ENCODE results near the gene VPS4A.
A peak's percentile ranks its signal among the peaks of the same experiment; 100 is the strongest.
"Not testable (repeated sequence)": the region's sequence is repeated elsewhere in the genome, so short reads cannot be mapped to it uniquely, and the experiment has no call there.

VPS4A gene

DNA sequence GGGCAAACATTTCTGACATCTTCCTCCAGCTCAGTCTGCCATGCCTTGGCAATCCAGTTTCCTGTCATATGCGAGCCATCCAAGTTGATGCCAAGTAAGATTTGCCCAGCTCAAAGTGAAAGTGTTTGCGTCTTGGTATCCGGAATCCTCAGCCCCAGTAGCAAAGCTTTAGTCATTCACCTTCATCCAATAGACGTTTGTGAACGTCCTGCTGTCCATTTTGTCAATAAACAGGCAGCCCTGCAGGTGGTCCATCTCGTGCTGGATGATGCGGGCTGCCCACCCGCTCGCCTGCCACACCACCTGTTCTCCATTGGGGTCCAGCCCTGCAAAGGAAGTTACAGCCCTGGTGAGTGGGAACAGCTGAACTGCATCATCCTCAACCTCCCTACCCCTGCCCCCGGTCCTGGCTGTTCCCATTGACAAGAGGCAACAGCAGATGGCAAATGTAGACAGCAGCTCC, 17.7 kb downstream of the VPS4A start:
- DNase-seq = peak; percentile 34

DNA sequence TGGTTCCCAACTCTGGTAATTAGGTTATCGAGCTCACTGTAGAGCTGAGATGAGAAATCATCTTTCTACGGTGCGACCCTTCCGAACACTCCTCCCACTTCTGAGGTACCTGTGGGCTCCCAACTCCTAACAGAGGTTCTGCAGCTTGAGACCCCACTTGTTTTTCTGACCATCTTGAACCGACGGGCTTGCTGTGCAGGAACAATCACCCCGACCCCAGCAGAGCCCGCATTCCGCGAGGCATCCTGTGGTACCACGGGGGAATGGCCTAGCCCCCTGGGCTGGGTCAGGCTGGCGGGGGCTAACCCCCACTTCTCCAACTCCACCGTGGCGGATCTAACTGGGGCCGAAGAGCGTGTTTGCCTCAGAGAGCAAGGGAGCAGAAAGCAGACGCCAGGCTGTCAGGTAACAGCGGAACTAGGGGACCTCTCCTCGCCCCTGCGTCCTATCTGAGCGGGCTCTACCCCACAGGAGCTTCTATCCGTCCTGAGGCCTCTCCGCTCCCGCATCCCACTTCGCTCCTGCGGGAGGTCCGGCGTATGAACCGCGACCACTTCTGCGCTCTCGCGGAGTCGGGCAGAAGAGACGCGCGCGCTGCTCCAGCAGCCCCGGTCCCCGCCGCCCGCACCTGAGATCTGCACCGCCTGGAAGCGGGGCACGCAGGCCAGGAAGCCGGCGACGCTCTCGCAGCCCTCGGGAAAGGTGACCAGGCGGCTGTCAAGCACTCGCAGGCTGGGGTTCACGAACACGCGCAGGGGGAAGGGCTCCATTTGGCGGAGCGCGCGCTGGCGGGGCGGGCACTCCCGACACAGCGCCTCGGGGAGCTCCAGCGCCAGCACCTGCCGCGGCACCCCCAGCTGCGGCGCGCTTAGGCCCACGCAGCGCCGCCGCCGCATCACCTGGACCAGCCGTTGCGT, 18.5 kb downstream of the VPS4A start:
- no peak for DNase-seq

- DNase-seq = peak; percentile 95
Observed at GRCh38 chr16:69330286-69331109, 19.3 kb downstream of the VPS4A start, which contains the start of gene PDF. Gene PDF (minus strand): TSS chr16:69330588. CDS start chr16:69330570, 18 bp downstream.

- no peak for DNase-seq
Observed at GRCh38 chr16:69334696-69335095, 23.5 kb downstream of the VPS4A start.

DNA sequence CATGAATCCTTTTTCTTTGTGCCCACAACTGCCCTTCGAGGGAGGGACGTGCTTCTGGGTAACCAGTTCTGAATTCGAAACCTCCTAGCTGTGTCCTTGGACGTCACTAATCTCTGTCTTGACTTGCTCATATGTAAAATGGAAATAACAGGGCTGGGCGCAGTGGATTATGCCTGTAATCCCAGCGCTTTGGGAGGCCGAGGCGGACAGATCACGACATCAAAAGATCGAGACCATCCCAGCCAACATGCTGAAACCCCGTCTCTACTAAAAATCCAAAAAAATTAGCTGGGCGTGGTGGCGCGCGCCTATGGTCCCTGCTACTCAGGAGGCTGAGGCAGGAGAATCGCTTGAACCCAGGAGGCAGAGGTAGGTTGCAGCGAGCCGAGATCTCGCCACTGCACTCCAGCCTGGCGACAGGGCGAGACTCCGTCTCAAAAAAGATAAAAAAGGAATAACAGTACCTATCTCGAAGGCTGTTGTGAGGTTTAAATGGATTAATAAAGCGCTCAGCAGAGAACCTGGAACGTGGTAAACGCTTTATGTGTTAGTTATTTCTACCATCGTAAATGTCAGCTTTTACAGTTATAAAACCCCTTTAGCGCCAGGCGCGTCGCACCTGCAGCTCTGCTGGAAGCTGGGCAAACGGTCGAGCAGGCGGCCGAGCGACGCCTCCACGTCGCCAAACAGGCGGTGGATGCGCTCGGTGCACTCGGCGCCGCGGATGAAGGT, 27.6 kb downstream of the VPS4A start:
- no peak for DNase-seq

- DNase-seq = peak; percentile 99
Observed at GRCh38 chr16:69339289-69340094, 28.3 kb downstream of the VPS4A start, which contains the start of the genes COG8 and NIP7. Gene COG8 (minus strand): TSS chr16:69339564. CDS start chr16:69339552, 12 bp downstream. Gene NIP7 (plus strand): TSS chr16:69339772. CDS start chr16:69339830, 58 bp downstream.

GRCh38 chr16:69340095-69340644, 29.0 kb downstream of the VPS4A start:
- no peak for DNase-seq

- no peak for DNase-seq
Observed at GRCh38 chr16:69344171-69344570, 33.0 kb downstream of the VPS4A start.

DNA sequence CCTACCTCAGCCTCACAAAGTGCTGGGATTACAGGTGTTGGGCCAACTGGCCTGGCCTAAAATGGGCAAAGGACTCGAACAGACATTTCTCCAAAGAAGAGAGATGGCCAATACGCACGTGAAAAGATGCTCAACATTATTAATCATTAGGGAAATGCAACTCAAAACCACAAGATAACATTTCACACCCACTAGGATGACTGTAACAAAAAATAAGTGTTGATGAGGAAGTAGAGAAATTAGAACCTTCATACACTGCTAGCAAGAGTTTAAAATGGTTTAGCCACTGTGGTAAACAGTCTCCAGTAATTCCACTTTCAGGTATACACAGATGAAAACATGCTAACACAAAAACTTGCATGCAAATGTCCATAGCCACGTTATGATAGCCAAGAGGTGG, 34.8 kb downstream of the VPS4A start:
- DNase-seq = no peak

DNA sequence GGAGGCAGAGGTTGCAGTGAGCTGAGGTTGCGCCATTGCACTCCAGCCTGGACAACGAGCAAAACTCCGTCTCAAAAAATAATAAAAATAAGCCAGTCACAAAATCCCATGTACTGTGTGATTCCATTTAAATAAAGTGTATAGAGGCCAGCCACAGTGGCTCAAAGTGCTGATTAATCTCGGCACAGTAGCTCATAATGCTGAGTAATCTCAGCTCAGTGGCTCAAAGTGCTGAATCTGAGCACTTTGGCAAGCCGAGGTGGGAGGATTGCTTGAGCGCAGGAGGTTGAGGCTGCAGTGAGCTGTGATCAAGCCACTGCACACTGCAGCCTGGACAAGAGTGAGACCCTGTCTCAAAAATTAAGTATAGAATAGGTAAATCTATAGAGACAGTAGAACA, 35.5 kb downstream of the VPS4A start:
- DNase-seq = no peak

DNA sequence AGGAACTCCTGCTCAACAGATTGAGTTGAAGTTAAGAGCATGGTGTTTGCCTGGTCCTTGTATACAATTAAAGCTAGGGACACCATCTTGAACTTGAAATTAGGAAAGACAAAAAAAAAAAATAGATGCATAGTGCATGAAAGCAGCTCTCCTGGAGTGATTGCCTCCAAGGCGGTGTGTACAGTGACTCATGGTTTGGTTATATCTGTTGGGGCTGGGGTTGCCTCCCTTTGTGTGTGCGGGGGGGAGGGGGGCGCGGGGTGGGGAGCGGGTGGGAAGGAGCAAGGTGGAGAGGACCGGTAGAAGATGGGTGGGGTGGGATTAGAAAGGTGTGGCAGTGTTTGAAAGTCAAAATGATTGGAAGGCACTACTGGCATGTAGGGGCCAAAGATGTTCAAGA, 37.1 kb downstream of the VPS4A start:
- DNase-seq = no peak

DNA sequence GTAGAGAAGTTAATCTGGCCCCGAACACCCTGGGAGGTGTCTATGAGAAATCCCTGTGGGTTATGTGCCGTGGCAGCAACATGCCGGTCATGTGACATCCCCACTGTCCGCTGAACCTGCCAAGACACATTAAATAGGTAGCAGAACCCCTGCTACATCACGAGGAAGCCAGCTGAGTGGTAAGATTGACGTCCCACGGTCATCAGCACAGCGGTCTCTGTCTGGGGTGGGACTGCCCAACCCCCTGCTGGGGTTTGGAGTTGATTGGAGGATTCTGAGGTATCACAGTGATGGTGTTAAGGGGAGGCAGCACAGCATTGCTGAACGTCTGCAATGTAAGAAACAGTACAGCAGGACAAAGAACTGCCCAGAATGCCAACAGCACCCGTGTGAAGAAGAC, 38.4 kb downstream of the VPS4A start:
- no peak for DNase-seq

DNA sequence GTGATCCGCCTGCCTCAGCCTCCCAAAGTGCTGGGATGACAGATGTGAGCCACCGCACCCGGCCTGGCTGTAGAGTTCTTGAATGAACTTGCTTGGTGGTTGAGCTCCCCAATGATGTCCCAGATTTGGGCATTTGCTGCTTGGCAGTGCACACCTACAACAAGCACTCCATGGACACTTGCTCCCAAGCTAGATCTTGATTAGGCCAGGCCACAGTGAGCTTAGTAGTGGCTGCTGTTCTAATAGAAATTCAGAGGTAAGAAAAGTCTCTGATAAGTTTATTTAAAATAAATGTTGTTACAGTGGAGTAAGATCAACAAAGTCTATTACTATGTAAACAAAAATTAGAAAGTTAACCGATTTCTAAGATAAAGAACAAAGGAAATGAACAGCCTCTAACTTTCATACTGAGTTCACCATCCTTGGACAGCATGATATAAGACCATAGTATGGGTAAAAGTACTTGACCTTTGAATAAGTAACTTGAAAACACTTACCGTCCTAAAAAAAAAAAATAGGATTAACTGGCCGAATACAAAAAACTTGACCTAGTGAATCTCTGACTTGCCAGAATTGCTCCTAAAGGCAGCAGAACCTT, 39.5 kb downstream of the VPS4A start:
- DNase-seq = no peak

GRCh38 chr16:69351309-69352027, 40.3 kb downstream of the VPS4A start, which contains the start of gene TMED6:
Gene TMED6 (minus strand): TSS chr16:69351786. CDS start chr16:69351753, 33 bp downstream.
- DNase-seq = no peak

- not testable (repeated sequence) for DNase-seq
Observed at GRCh38 chr16:69360070-69360469, 48.9 kb downstream of the VPS4A start.

GRCh38 chr16:69363281-69363717, 52.1 kb downstream of the VPS4A start:
- no peak for DNase-seq

GRCh38 chr16:69364088-69364487, 52.9 kb downstream of the VPS4A start:
- no peak for DNase-seq

GRCh38 chr16:69365901-69366300, 54.8 kb downstream of the VPS4A start:
- DNase-seq = no peak

DNA sequence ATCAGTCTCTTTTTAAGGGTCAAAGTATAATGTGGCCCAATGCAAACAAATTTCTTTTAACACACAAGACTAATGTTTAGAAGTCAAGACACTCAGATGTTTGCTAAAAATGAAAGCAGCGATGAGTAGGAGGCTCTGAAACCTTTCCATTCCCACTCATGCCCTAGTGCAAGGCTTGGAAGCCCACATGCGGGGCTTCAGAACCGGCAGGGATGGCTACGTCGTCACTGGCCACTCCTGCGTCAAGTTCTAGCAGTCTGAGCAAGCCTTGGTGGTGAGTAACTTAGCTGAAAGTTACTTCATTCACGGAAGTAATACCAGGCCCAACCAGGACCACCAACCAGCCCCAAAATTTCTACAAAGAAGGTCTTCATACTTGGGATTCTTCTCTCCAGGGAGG, 55.3 kb downstream of the VPS4A start:
- DNase-seq = no peak

DNA sequence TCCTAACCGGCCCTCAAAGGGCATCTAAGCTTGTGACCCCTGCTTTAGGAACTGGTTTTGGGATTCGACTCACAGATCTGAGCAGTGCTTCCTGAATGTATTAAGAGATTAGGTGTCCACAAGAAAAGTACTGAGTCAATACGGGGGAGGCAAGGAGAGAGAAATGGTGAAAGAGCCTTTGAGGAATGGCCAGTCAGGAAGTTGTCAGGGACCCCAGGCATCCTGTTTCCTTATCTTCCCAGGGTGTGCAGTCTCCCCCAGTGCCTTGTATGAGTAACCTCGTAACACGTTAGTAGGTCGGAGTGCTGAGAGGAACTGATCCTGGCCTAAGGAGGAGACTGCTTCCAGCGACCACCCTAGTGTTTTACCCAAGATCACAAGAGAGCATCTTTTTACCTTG, 56.8 kb downstream of the VPS4A start:
- no peak for DNase-seq
